ENCODE results near the gene CFAP221. TPM values are rescaled to one million over a fixed set of nuclear protein-coding genes. Genes with fewer than 3 reads are reported as not detected.

Gene CFAP221
- total RNA-seq, 1 experiment from 2014 or later, result not detected

DNA sequence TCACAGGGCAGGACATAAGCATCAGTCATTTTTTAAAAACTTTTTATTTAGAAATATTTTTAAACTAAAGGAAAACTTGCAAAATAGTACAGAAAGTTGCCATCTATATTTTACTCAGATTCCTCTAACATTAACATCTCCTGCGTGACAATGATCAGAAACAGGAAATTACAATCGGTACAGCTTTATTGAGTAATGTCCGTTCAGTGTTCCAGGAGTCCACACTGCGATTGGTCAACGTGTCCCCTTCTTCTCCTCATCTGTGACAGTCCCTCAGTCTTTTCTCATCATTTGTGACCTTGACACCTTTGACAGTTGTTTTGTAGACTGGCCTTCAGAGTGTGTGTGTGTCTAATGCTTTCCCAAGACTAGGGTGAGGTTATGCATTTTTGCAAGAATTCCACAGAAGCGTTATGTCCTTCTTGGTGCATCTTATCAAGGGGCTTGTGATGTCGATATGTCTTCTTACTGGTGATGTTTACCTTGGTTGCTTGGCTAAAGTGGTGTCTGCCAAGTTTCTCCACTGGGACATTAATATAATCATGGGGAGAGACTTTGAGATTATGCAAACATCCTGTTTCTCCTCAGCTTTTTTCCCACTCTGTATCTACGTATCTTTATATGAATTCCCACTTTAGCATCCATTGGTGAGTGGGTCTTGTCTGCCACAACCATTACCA, 113.4 kb downstream of the CFAP221 start:
- POLR2A ChIA-PET, result interaction anchor here (0.6 to 0.7 kb wide), 2 partner anchors 21 to 1011 kb away, joined by 3 read pairs; partner anchors contain the start of gene TMEM177
- H3K4me1 Mint-ChIP-seq (ENCODE audit: insufficient read depth, unreplicated experiment), result no peaks in the 10 kb centered on the region

DNA sequence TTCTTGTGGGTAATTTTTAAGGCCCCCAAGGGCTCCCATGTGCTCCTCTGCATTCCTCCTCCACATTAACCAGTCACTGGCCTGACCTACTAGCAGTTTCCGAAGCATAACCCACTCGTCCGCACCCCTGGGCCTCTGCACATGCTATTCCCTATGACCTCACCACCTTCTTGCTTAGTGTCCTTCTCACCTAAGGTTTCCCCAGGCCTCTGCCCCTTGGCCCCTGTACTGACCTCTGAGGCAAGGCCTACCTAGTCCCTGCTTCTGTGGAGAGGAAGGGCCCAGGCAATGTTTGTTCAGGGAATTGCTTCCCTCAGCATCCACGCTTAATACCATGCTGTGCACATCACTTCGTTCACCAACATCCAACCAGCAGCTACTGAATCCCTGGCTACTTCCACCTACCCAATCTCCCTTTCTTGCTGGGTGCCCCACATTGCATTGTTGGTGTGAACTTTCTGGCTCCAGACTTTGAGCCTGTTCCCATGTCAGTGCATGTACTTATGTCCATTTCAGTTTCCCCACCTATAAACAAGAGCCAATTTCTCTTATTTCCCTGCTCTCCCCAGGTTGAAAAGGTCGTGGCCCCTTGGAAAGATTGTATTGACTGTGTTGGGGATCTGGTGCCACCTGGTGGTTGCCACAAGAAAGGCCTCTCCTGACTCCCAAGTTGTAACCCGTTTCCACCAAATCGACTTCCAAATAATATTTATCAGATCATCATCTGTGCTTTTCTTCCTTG, 115.5 kb downstream of the CFAP221 start:
- peak; percentile 62 for DNase-seq (ENCODE audit: unreplicated experiment)
- intact Hi-C loops (cut with micrococcal nuclease), result loop anchor here (1.0 kb wide), 3 partner anchors 18 to 252 kb away; no protein-coding TSS in a partner anchor
- no TSS peak for BruUV-seq (replicated peaks)
- ChIA-PET POLR2A (no interaction called here), CTCF (interaction anchor here (0.6 to 6.6 kb wide), 13 partner anchors 8 to 1698 kb away, joined by 3 to 75 read pairs (median 4); no protein-coding TSS in a partner anchor)
- no peaks in the 10 kb centered on the region for H3K36me3 Mint-ChIP-seq (ENCODE audit: insufficient read depth, unreplicated experiment)
- TF ChIP-seq, protein P1, sequence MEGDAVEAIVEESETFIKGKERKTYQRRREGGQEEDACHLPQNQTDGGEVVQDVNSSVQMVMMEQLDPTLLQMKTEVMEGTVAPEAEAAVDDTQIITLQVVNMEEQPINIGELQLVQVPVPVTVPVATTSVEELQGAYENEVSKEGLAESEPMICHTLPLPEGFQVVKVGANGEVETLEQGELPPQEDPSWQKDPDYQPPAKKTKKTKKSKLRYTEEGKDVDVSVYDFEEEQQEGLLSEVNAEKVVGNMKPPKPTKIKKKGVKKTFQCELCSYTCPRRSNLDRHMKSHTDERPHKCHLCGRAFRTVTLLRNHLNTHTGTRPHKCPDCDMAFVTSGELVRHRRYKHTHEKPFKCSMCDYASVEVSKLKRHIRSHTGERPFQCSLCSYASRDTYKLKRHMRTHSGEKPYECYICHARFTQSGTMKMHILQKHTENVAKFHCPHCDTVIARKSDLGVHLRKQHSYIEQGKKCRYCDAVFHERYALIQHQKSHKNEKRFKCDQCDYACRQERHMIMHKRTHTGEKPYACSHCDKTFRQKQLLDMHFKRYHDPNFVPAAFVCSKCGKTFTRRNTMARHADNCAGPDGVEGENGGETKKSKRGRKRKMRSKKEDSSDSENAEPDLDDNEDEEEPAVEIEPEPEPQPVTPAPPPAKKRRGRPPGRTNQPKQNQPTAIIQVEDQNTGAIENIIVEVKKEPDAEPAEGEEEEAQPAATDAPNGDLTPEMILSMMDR (IDR thresholded peaks at IDR 0.05; ENCODE audit: unreplicated experiment), result peak; percentile 86
- peaks cover 20% of the 10 kb centered on the region for H3K27me3 Mint-ChIP-seq (ENCODE audit: insufficient read depth, unreplicated experiment)
- no peak overlapping the region for H3K4me3 Mint-ChIP-seq (ENCODE audit: unreplicated experiment)
- H3K9me3 Mint-ChIP-seq (ENCODE audit: unreplicated experiment), result peaks cover 4% of the 10 kb centered on the region
- no peaks in the 10 kb centered on the region for H3K4me1 Mint-ChIP-seq (ENCODE audit: insufficient read depth, unreplicated experiment)
- H3K27ac Mint-ChIP-seq (ENCODE audit: low read depth, unreplicated experiment), result no peak overlapping the region

More for the DNA sequence above, 113.4 kb downstream of the CFAP221 start:
- no TSS peak for BruUV-seq (replicated peaks)
- H3K27me3 Mint-ChIP-seq (ENCODE audit: insufficient read depth, unreplicated experiment), result peaks cover 20% of the 10 kb centered on the region
- H3K9me3 Mint-ChIP-seq (ENCODE audit: unreplicated experiment), result no peaks in the 10 kb centered on the region
- TF ChIP-seq, protein P1 (IDR thresholded peaks at IDR 0.05; ENCODE audit: unreplicated experiment), result no peak
- no peak overlapping the region for H3K27ac Mint-ChIP-seq (ENCODE audit: low read depth, unreplicated experiment)
- intact Hi-C loops (cut with micrococcal nuclease), result no loop called here
- no peak overlapping the region for H3K4me3 Mint-ChIP-seq (ENCODE audit: unreplicated experiment)
- H3K36me3 Mint-ChIP-seq (ENCODE audit: insufficient read depth, unreplicated experiment), result peaks cover 9% of the 10 kb centered on the region
- DNase-seq (ENCODE audit: unreplicated experiment), result no peak
- CTCF ChIA-PET, result interaction anchor here (0.5 to 3.9 kb wide), 4 partner anchors 16 to 254 kb away, joined by 3 to 47 read pairs (median 4); no protein-coding TSS in a partner anchor

DNA sequence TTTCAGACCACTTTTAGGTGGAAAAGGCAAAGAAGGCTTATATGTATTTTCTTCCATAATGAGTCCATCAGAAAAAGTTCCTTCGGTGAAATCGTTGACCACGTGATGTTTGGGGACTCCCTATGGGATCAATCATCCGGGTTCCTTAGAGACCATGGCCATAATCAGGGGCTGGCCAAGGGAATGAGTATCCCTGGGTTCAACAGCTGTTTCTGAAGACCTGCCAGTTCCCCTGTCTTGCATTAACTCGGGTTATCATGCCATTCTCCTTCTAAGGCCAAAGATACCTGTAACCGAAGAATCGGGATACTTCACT, 116.1 kb downstream of the CFAP221 start:
- Mint-ChIP-seq H3K27me3 (ENCODE audit: insufficient read depth, unreplicated experiment) (peaks cover 20% of the 10 kb centered on the region), H3K4me3 (ENCODE audit: unreplicated experiment) (no peak overlapping the region), H3K9me3 (ENCODE audit: unreplicated experiment) (peaks cover 9% of the 10 kb centered on the region), H3K27ac (ENCODE audit: low read depth, unreplicated experiment) (no peak overlapping the region), H3K4me1 (ENCODE audit: insufficient read depth, unreplicated experiment) (no peaks in the 10 kb centered on the region), H3K36me3 (ENCODE audit: insufficient read depth, unreplicated experiment) (no peaks in the 10 kb centered on the region)
- BruUV-seq (replicated peaks), result no TSS peak
- TF ChIP-seq, protein P1 (IDR thresholded peaks at IDR 0.05; ENCODE audit: unreplicated experiment), result no peak
- ChIA-PET CTCF (interaction anchor here (0.5 to 6.6 kb wide), 18 partner anchors 8 to 1697 kb away, joined by 3 to 75 read pairs (median 4); no protein-coding TSS in a partner anchor), POLR2A (no interaction called here)
- intact Hi-C loops (cut with micrococcal nuclease), result loop anchor here (1.0 kb wide), 3 partner anchors 19 to 253 kb away; no protein-coding TSS in a partner anchor
- no peak for DNase-seq (ENCODE audit: unreplicated experiment)

- intact Hi-C loops (cut with micrococcal nuclease), result no loop called here
- peaks cover 30% of the 10 kb centered on the region for H3K27me3 Mint-ChIP-seq (ENCODE audit: insufficient read depth, unreplicated experiment)
- ChIA-PET POLR2A (no interaction called here), CTCF (interaction anchor here (0.6 to 6.6 kb wide), 6 partner anchors 17 to 785 kb away, joined by 3 to 75 read pairs (median 4); partner anchors contain the start of gene TMEM177)
- H3K4me1 Mint-ChIP-seq (ENCODE audit: insufficient read depth, unreplicated experiment), result no peaks in the 10 kb centered on the region
- no peak overlapping the region for H3K27ac Mint-ChIP-seq (ENCODE audit: low read depth, unreplicated experiment)
- no peaks in the 10 kb centered on the region for H3K36me3 Mint-ChIP-seq (ENCODE audit: insufficient read depth, unreplicated experiment)
- peaks cover 11% of the 10 kb centered on the region for H3K9me3 Mint-ChIP-seq (ENCODE audit: unreplicated experiment)
- no TSS peak for BruUV-seq (replicated peaks)
- TF ChIP-seq, protein P1 (IDR thresholded peaks at IDR 0.05; ENCODE audit: unreplicated experiment), result no peak
- no peak for DNase-seq (ENCODE audit: unreplicated experiment)
- H3K4me3 Mint-ChIP-seq (ENCODE audit: unreplicated experiment), result no peak overlapping the region
These were observed 118.0 kb downstream of the CFAP221 start for GRCh38 chr2:119662297-119662696.
